Measurements from ENCODE around the gene PPP1R14B. TPM values are rescaled to one million over a fixed set of nuclear protein-coding genes. Genes with fewer than 3 reads are reported as not detected.
A peak's percentile ranks its signal among the peaks of the same experiment; 100 is the strongest.

Gene PPP1R14B
- total RNA-seq, 1 donor from 2014 or later: 481 TPM

DNA sequence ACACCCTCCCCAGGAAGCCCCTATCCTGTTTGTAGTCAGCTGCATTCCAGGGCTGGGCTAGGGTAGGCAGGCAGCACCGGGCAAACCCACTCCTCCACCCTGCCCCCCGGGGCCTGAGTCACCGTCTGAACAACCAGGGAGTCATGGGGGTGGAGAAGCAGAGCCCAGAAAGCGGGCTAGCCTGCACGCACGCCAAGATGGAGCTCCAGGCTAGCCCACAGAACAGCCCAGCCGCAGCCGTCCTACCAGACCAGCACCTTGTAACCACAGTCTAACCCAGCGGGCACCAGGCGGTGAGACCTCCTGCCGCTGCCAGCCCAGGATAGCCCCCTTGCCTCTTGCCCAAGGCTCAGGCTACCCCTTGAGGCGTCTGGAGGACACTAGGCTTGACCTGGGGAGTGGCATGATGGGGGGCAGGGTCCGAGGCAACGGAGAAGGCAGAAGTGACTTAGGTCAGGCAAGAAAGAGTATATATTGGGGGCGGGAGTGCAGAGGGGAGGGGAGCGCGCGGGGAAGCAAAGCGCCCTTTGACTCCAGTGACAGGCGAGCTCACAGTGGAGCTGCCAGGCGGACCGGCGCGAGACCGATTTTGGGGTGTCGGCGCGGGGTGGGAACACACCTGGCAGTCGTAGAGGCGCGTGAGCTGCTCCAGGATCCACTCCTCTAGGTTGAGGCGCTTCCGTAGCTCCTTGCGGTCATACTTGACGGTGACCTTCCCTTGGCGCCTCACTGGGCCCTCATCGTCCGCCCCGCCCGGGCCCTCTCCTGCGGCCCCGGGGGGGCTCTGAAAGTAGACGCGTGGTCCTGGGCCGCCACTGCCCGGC lies 734 bp downstream of the PPP1R14B start:
- Histone ChIP-seq H3K27me3 (ENCODE audit: control insufficient read depth, insufficient read depth, low read length) (no peaks in the 10 kb centered on the region), H3K36me3 (ENCODE audit: control insufficient read depth, insufficient read depth, low read length) (peaks cover 11% of the 10 kb centered on the region), H3K4me3 (ENCODE audit: low read depth, low read length) (peak overlapping the region; percentile 99)
- TF ChIP-seq, protein P1, sequence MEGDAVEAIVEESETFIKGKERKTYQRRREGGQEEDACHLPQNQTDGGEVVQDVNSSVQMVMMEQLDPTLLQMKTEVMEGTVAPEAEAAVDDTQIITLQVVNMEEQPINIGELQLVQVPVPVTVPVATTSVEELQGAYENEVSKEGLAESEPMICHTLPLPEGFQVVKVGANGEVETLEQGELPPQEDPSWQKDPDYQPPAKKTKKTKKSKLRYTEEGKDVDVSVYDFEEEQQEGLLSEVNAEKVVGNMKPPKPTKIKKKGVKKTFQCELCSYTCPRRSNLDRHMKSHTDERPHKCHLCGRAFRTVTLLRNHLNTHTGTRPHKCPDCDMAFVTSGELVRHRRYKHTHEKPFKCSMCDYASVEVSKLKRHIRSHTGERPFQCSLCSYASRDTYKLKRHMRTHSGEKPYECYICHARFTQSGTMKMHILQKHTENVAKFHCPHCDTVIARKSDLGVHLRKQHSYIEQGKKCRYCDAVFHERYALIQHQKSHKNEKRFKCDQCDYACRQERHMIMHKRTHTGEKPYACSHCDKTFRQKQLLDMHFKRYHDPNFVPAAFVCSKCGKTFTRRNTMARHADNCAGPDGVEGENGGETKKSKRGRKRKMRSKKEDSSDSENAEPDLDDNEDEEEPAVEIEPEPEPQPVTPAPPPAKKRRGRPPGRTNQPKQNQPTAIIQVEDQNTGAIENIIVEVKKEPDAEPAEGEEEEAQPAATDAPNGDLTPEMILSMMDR (IDR thresholded peaks at IDR 0.05; ENCODE audit: insufficient read depth, low read length, severe bottlenecking): no peak
- DNase-seq (ENCODE audit: low read depth) (peak; percentile 93), FAIRE-seq (no peak)

DNA sequence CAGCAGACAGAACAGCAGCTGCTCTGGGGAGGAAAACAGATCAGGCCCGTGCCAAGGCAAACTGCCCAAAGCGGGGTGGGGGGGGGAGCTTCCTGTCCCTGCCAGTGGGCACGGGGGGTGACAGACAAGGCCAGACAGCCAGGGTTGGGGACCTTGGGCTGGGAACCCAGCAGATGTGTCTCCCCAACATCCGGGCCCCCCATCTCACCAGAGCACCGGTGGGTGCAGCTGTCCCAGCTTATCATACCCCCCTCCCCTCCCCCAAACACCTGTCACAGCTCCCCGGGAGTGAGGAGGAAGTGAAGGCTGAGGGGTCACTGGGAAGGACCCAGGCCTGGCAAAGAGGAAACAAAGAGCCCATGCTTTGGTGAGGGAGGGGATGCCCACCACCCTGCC lies 1.3 kb downstream of the PPP1R14B start:
- no peak for DNase-seq (ENCODE audit: low read depth)
- TF ChIP-seq, protein P1 (IDR thresholded peaks at IDR 0.05; ENCODE audit: insufficient read depth, low read length, severe bottlenecking): no peak
- peak overlapping the region; percentile 99 for H3K4me3 ChIP-seq (ENCODE audit: low read depth, low read length)
- no peaks in the 10 kb centered on the region for H3K27me3 ChIP-seq (ENCODE audit: control insufficient read depth, insufficient read depth, low read length)
- FAIRE-seq: no peak
- peaks cover 11% of the 10 kb centered on the region for H3K36me3 ChIP-seq (ENCODE audit: control insufficient read depth, insufficient read depth, low read length)

DNA sequence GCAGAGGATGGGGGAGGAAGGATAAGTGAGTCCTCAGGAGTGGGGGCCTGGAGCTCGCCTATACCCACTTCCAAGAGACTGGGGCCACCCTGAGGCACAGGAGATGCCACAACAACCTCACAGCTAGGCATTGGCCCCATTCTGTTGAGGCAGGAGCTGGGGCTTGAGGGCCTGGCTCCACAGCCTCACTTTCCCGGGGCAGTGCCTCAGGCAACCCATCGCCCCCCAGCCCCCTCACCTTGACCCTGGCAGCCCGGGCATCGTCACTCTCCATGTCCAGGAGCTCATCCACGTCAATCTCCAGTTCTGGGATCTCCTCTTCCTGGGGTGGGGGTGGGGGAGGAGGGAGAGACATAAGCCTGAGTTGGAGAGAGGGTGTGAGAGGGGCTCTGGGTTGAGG lies 1.8 kb downstream of the PPP1R14B start:
- Histone ChIP-seq H3K27me3 (ENCODE audit: control insufficient read depth, insufficient read depth, low read length) (no peaks in the 10 kb centered on the region), H3K4me3 (ENCODE audit: low read depth, low read length) (peak overlapping the region; percentile 99), H3K36me3 (ENCODE audit: control insufficient read depth, insufficient read depth, low read length) (peaks cover 11% of the 10 kb centered on the region)
- no peak for FAIRE-seq
- TF ChIP-seq, protein P1 (IDR thresholded peaks at IDR 0.05; ENCODE audit: insufficient read depth, low read length, severe bottlenecking): no peak
- DNase-seq (ENCODE audit: low read depth): no peak

DNA sequence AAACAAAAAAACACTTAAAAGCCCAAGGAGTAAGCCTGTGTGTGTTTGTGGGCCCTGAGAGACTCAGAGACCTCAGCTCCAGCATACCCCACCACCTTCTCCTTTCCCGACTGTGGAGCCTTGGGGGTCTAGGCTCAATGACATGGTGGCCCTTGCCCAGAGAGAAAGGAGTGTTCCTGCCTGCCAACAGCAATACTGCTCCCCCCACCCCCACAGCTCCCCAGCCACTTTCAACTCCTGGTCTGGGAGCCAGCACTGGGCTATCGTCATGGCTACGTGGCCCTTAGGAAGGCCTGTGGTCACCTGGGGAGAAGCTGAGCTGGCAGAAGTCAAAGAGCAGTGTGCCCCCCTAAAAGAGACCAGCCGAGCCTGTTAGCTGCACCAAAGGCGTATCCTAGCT lies 2.6 kb downstream of the PPP1R14B start:
- no peak for FAIRE-seq
- Histone ChIP-seq H3K27me3 (ENCODE audit: control insufficient read depth, insufficient read depth, low read length) (no peaks in the 10 kb centered on the region), H3K4me3 (ENCODE audit: low read depth, low read length) (no peak overlapping the region), H3K36me3 (ENCODE audit: control insufficient read depth, insufficient read depth, low read length) (peaks cover 11% of the 10 kb centered on the region)
- no peak for DNase-seq (ENCODE audit: low read depth)
- TF ChIP-seq, protein P1 (IDR thresholded peaks at IDR 0.05; ENCODE audit: insufficient read depth, low read length, severe bottlenecking): no peak

DNA sequence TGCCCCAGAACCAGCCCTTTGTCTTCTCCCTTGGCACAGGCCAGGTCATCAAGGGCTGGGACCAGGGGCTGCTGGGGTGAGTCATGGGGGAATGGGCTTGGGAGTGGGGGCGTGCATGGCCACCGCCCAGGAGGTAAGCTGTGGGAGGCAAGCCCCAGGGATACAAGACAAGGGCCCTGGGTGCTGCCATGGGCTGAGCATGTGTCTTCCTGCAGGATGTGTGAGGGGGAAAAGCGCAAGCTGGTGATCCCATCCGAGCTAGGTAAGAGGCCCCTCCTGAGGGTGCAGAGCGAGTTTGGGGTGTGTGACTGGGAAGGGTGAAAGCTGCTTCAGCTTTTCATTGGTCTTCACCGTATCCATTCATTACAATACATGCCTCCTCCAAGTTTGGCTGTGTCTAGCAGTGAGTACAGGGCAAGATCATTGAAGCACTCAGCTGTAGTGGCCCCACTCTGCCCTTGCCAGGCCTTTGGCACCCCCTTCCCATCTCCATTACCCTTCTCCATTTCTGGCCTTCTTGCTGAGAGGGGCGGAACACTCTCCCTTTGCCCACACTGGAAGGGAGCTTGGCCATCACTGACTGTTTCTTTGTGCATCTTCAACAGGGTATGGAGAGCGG lies 3.4 kb downstream of the PPP1R14B start:
- TF ChIP-seq, protein P1 (IDR thresholded peaks at IDR 0.05; ENCODE audit: insufficient read depth, low read length, severe bottlenecking): no peak
- DNase-seq (ENCODE audit: low read depth): no peak
- FAIRE-seq: no peak
- H3K27me3 ChIP-seq (ENCODE audit: control insufficient read depth, insufficient read depth, low read length): no peaks in the 10 kb centered on the region
- no peak overlapping the region for H3K4me3 ChIP-seq (ENCODE audit: low read depth, low read length)
- H3K36me3 ChIP-seq (ENCODE audit: control insufficient read depth, insufficient read depth, low read length): peaks cover 12% of the 10 kb centered on the region

All from bronchial epithelial cell (primary cell).